K562 (cell line): ENCODE measurements around the gene LRRC9. TPM values are rescaled to one million over a fixed set of nuclear protein-coding genes. Genes with fewer than 3 reads are reported as not detected.

Experiments
- C11orf30 ChIP-seq: fragments of 450-650 bp; IDR thresholded peaks from 2 replicates; pipeline ENCODE4 v1.6.1; 2016; ENCODE audit warnings: low read depth, mild to moderate bottlenecking
- CBX5 ChIP-seq: IDR thresholded peaks from 2 replicates; pipeline ENCODE4 v1.6.1; 2014; ENCODE audit warnings: low read depth, borderline replicate concordance
- CGGBP1 ChIP-seq: fragments of 250-450 bp; sonication (Bioruptor Pico); IDR thresholded peaks from 2 replicates; pipeline ENCODE4 v1.9.0; 2021; ENCODE audit warnings: mild to moderate bottlenecking
- ESRRA ChIP-seq: fragments of 450-650 bp; IDR thresholded peaks from 2 replicates; pipeline ENCODE4 v1.6.1; 2014; ENCODE audit warnings: low read depth, mild to moderate bottlenecking, moderate library complexity, borderline replicate concordance
- FOXP4 ChIP-seq: sonication (generic); formaldehyde crosslinking; IDR thresholded peaks from 2 replicates; pipeline ENCODE4 v1.8.0; 2022; ENCODE audit warnings: mild to moderate bottlenecking, missing genetic modification reagents, borderline replicate concordance
- ID3 ChIP-seq, 2 experiments: fragments of 250-450 bp in 1 of 2; fragments of 450-650 bp in 1 of 2; sonication (Bioruptor Pico) in 1 of 2; IDR thresholded peaks; 2 replicates each; pipeline versions ENCODE4 v1.6.1 to v1.8.0; 2016 to 2021; ENCODE audit warnings: mild to moderate bottlenecking in 2 of 2, moderate library complexity in 2 of 2, missing compliant biosample characterization in 1 of 2, missing genetic modification characterization in 1 of 2
- PHB2 ChIP-seq: fragments of 450-650 bp; IDR thresholded peaks from 2 replicates; pipeline ENCODE4 v1.6.1; 2017; ENCODE audit warnings: low read depth
- RREB1 ChIP-seq: fragments of 250-450 bp; sonication (Bioruptor Pico); IDR thresholded peaks from 2 replicates; pipeline ENCODE4 v1.4.0; 2020
- SMARCB1 ChIP-seq: IDR thresholded peaks from 2 replicates; pipeline ENCODE4 v1.6.1; 2011; ENCODE audit warnings: improper control_type of control experiment, low read depth; ENCODE audit not compliant: insufficient read length
- ZHX1 ChIP-seq: fragments of 150-350 bp; conservative IDR thresholded peaks from 2 replicates; pipeline ENCODE4 v1.6.1; 2014; ENCODE audit warnings: low read length
- ZNF316 ChIP-seq: fragments of 450-650 bp; IDR thresholded peaks from 2 replicates; pipeline ENCODE4 v1.6.1; 2016
- polyA plus RNA-seq, 8 experiments: library from polyadenylated mRNA; depleted of rRNA in 4 of 8; stranded (reverse) in 5 of 8; unstranded in 3 of 8; fragments of >200 nt; fragmentation: Nextera tagmentation in 2 of 8; fragmentation: Illumina TruSeq in 1 of 8; extraction: Ambion mirVana in 2 of 8; extraction: Trizol in 1 of 8; gene quantifications; 2 replicates each; pipeline versions ENCODE4 v1.2.1 to v1.2.3, GENCODE V29; 2011 to 2014; ENCODE audit warnings: inconsistent platforms in 1 of 8, missing spikeins in 1 of 8
- total RNA-seq, 7 experiments: library from RNA; depleted of rRNA in 6 of 7; stranded (reverse); fragments of >200 nt in 6 of 7; fragmentation: Illumina TruSeq in 2 of 7; extraction: Trizol in 2 of 7; gene quantifications; 2 replicates each; pipeline versions ENCODE4 v1.2.1 to v1.2.3, GENCODE V29; 2011 to 2021; ENCODE audit warnings: low replicate concordance in 1 of 7

The LRRC9 gene
- total and polyA plus RNA-seq, 9 of the 15 experiments (the other 6 are each of a cell fraction or from before 2014, with no cell fraction given) = not detected

GRCh38 chr14:60085693-60086092, 165.7 kb downstream of the LRRC9 start (continued):
- TF ChIP-seq ZHX1 = no peak
- TF ChIP-seq CBX5 = no peak
- TF ChIP-seq SMARCB1 = no peak
- TF ChIP-seq CGGBP1 (CRISPR knock-in tag) = no peak
- no peak for TF ChIP-seq PHB2
- TF ChIP-seq ZNF316 = peak; percentile 70
- TF ChIP-seq ESRRA = no peak
- no peak for TF ChIP-seq FOXP4
- peak; percentile 49; the same call in 1 of the 2 replicates for TF ChIP-seq C11orf30
- TF ChIP-seq ID3 (CRISPR knock-in tag; IDR thresholded peaks at IDR 0.05) = no peak
- no peak for TF ChIP-seq ID3 (tag; IDR thresholded peaks at IDR 0.05)
- no peak for TF ChIP-seq RREB1
